Myometrial cell (primary cell): ENCODE data around the gene NLRP7. TPM values are rescaled to one million over a fixed set of nuclear protein-coding genes. Genes with fewer than 3 reads are reported as not detected.

Experiments used
- total RNA-seq: library from RNA; depleted of rRNA; stranded (reverse); fragments of >200 nt; gene quantifications from 2 replicates; pipeline ENCODE4 v1.2.3, GENCODE V29; 2015

Gene NLRP7
- total RNA-seq: not detected in 2 replicates

DNA sequence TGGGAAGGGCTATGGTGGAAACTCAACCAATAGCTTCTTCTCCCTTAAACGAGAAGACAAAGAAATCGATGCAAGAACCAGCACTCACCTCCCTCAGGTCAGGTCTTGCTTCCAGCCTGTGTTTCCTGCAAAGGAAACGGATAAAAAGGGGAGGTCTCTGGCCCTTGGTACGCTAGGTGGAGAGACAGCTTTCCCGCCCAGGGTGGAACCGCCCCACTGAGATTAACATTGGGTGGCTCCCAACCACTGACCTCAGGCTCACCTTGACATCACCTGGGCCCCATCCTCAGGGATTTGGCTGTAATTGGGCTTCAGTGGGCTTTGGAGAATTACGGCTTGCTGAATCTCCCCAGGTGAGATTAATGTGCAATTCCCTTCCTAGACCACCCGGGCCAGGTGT lies at the start of gene NLRP7:
NLRP7 (minus strand) TSS at position 150 of the 400 bp plus-strand sequence.

DNA sequence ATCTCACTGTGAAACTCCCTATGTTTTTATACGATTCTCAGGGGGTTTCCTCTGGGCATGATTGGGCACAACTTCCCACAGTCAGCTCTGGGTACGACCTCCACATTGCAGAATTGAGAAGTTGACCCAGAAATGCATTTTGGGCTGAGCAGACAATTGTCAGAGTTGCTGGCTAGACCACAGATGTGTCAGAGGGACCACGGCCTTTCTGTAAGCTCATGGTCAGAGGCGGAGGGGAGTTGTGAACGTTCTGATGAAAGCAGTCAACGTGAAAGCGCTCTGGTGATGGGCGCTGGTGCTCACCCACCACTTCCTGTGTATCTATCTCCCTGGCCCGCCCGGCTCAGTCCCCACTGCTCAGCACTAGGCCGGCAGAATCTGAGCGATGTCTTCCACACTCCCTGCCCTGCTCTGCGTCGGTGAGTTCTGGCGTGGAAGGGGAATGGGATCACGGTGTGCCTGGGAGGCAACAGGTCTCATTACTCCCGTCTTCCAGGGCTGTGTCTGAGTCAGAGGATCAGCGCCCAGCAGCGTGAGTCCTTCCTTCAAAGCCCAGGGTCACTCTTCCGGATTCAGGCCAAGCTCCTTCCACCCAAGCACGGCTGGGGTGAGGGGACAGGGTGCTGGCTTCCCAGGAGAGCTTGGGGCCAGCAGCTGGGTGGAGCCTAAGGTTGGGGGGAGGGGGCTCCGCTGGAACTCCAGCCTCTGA lies 41.4 kb downstream of the NLRP7 start, which contains the start of gene NCR1:
NCR1 (plus strand) TSS at position 346 of the 709 bp plus-strand sequence; CDS start at position 386, 40 bp downstream.

DNA sequence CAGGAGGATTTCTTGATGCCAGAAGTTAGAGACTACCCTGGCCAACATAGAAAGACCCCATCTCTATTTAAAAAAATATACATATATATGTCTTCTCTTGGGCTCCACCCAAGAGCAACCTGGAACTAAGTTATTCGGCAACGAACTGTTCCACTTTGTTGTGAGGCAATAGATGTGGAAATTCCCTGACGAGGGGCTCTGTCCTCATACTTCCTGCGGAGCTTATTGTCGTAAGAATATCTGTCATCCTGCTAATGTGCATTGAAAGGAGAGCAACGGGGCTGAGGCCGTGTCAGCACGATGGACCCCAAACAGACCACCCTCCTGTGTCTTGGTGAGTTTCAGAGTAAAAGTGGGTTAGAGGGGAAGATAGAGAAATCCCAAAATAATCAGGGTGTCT lies 73.3 kb downstream of the NLRP7 start, which contains the start of gene FCAR:
FCAR (plus strand) TSS at position 246 of the 400 bp plus-strand sequence; CDS start at position 301, 55 bp downstream.

Other genes starting within 250 kb of the NLRP7 start
- not detected in 2 replicates for gene KIR3DL3, start 223.1 kb downstream of the NLRP7 start, total RNA-seq
- not detected in 2 replicates for gene KIR2DL3, start 209.0 kb downstream of the NLRP7 start, total RNA-seq
- gene KIR2DL1, start 177.7 kb downstream of the NLRP7 start, total RNA-seq: not detected in 2 replicates
- not detected in 2 replicates for gene KIR2DL4, start 143.9 kb downstream of the NLRP7 start, total RNA-seq
- gene KIR3DL1, start 131.1 kb downstream of the NLRP7 start, total RNA-seq: not detected in 2 replicates
- not detected in 2 replicates for gene KIR2DS4, start 114.9 kb downstream of the NLRP7 start, total RNA-seq
- not detected in 2 replicates for gene KIR3DL2, start 97.1 kb downstream of the NLRP7 start, total RNA-seq
- not detected in 2 replicates for gene FCAR, start 73.3 kb downstream of the NLRP7 start, total RNA-seq
- not detected in 2 replicates for gene NCR1, start 41.4 kb downstream of the NLRP7 start, total RNA-seq
- not detected in 2 replicates for gene NLRP2, start 18.8 kb upstream of the NLRP7 start, total RNA-seq
- not detected in 2 replicates for gene GP6, start 90.7 kb upstream of the NLRP7 start, total RNA-seq
- 11.0 and 13.8 TPM in 2 replicates for gene RDH13, start 115.6 kb upstream of the NLRP7 start, total RNA-seq
- gene EPS8L1, start 128.3 kb upstream of the NLRP7 start, total RNA-seq: 1.2 and 12.1 TPM in 2 replicates
- 51.2 and 74.1 TPM in 2 replicates for gene PPP1R12C, start 170.1 kb upstream of the NLRP7 start, total RNA-seq
- gene TNNT1, start 201.7 kb upstream of the NLRP7 start, total RNA-seq: 6.2 and 6.3 TPM in 2 replicates
- not detected in 2 replicates for gene TNNI3, start 210.2 kb upstream of the NLRP7 start, total RNA-seq
- 0.71 TPM in 1 of 2 replicates, not detected in the other for gene DNAAF3, start 219.1 kb upstream of the NLRP7 start, total RNA-seq
- gene SYT5, start 232.8 kb upstream of the NLRP7 start, total RNA-seq: 0.29 TPM in 1 of 2 replicates, not detected in the other